K562 (cell line): ENCODE results near the gene WASF1. TPM values are rescaled to one million over a fixed set of nuclear protein-coding genes. Genes with fewer than 3 reads are reported as not detected.
A peak's percentile ranks its signal among the peaks of the same experiment; 100 is the strongest.

Experiments
- ARID2 ChIP-seq: fragments of 450-650 bp; IDR thresholded peaks from 2 replicates; pipeline ENCODE4 v1.6.1; 2017; ENCODE audit warnings: antibody characterized with exemption, mild to moderate bottlenecking
- CC2D1A ChIP-seq: fragments of 450-650 bp; IDR thresholded peaks from 2 replicates; pipeline ENCODE4 v1.6.1; 2017; ENCODE audit warnings: mild to moderate bottlenecking
- CREM ChIP-seq: IDR thresholded peaks from 2 replicates; pipeline ENCODE4 v1.6.1; 2014; ENCODE audit warnings: antibody characterized with exemption, low read depth
- ELF2 ChIP-seq: fragments of 250-450 bp; sonication (Bioruptor Pico); IDR thresholded peaks from 2 replicates; pipeline ENCODE4 v1.5.0; 2021; ENCODE audit warnings: mild to moderate bottlenecking
- ESRRB ChIP-seq: fragments of 250-450 bp; sonication (Bioruptor Pico); IDR thresholded peaks from 2 replicates; pipeline ENCODE4 v1.5.0; 2020; ENCODE audit warnings: mild to moderate bottlenecking, moderate library complexity, borderline replicate concordance
- FOS ChIP-seq: IDR thresholded peaks from 3 replicates; pipeline ENCODE4 v1.6.1; 2011; ENCODE audit not compliant: insufficient read length; ENCODE audit errors: extremely low read depth
- GTF2F1 ChIP-seq: IDR thresholded peaks from 2 replicates; pipeline ENCODE4 v1.6.1; 2011; ENCODE audit warnings: low read depth, low read length, improper control_type of control experiment
- MECOM ChIP-seq: fragments of 250-450 bp; sonication (Bioruptor Pico); IDR thresholded peaks from 2 replicates; pipeline ENCODE4 v1.8.0; 2022; ENCODE audit warnings: inconsistent platforms
- MTA3 ChIP-seq: fragments of 450-650 bp; formaldehyde crosslinking; IDR thresholded peaks from 2 replicates; pipeline ENCODE4 v1.6.1; 2017; ENCODE audit warnings: mild to moderate bottlenecking, borderline replicate concordance
- NEUROD1 ChIP-seq: fragments of 150-350 bp; IDR thresholded peaks from 2 replicates; pipeline ENCODE4 v1.6.1; 2014; ENCODE audit warnings: borderline replicate concordance, low read length, low read depth; ENCODE audit not compliant: partially characterized antibody
- RB1 ChIP-seq: fragments of 450-650 bp; IDR thresholded peaks from 2 replicates; pipeline ENCODE4 v1.6.1; 2017; ENCODE audit warnings: low read depth, mild to moderate bottlenecking
- SMAD3 ChIP-seq: fragments of 450-650 bp; formaldehyde crosslinking; conservative IDR thresholded peaks from 2 replicates; pipeline ENCODE4 v1.4.0; 2020; ENCODE audit warnings: mild to moderate bottlenecking
- SPI1 ChIP-seq: IDR thresholded peaks from 2 replicates; pipeline ENCODE4 v1.6.1; 2011; ENCODE audit warnings: low read depth, low read length, control low read depth, borderline replicate concordance
- ZNF140 ChIP-seq: fragments of 250-450 bp; sonication (Bioruptor Pico); IDR thresholded peaks from 2 replicates; pipeline ENCODE4 v1.8.0; 2021; ENCODE audit warnings: moderate library complexity, mild to moderate bottlenecking, inconsistent platforms
- ZNF274 ChIP-seq: IDR thresholded peaks from 2 replicates; pipeline ENCODE4 v1.6.1; 2011; ENCODE audit warnings: low read depth, mild to moderate bottlenecking, low read length, moderate library complexity, borderline replicate concordance
- polyA plus RNA-seq, 8 experiments: library from polyadenylated mRNA; depleted of rRNA in 4 of 8; stranded (reverse) in 5 of 8; unstranded in 3 of 8; fragments of >200 nt; fragmentation: Nextera tagmentation in 2 of 8; fragmentation: Illumina TruSeq in 1 of 8; extraction: Ambion mirVana in 2 of 8; extraction: Trizol in 1 of 8; gene quantifications; 2 replicates each; pipeline versions ENCODE4 v1.2.1 to v1.2.3, GENCODE V29; 2011 to 2014; ENCODE audit warnings: inconsistent platforms in 1 of 8, missing spikeins in 1 of 8
- total RNA-seq, 7 experiments: library from RNA; depleted of rRNA in 6 of 7; stranded (reverse); fragments of >200 nt in 6 of 7; fragmentation: Illumina TruSeq in 2 of 7; extraction: Trizol in 2 of 7; gene quantifications; 2 replicates each; pipeline versions ENCODE4 v1.2.1 to v1.2.3, GENCODE V29; 2011 to 2021; ENCODE audit warnings: low replicate concordance in 1 of 7
- TF ChIP-seq, protein P1 (sequence below): sonication (generic); formaldehyde crosslinking; IDR thresholded peaks from 2 replicates; pipeline ENCODE4 v1.4.0; 2020; ENCODE audit warnings: mild to moderate bottlenecking, missing genetic modification reagents
- TF ChIP-seq, protein P2 (sequence below): fragments of 200-400 bp; formaldehyde crosslinking; IDR thresholded peaks from 2 replicates; pipeline ENCODE4 v1.6.1; 2017; ENCODE audit warnings: mild to moderate bottlenecking, low read depth, low read length, moderate library complexity
- TF ChIP-seq, protein P3 (sequence below): fragments of 250-450 bp; sonication (Bioruptor Pico); IDR thresholded peaks from 2 replicates; pipeline ENCODE4 v1.5.0; 2022; ENCODE audit warnings: mild to moderate bottlenecking
- TF ChIP-seq, protein P4 (sequence below): conservative IDR thresholded peaks from 2 replicates; pipeline ENCODE4 v1.6.1; 2011; ENCODE audit warnings: low read depth, mild to moderate bottlenecking, low read length; ENCODE audit not compliant: control insufficient read depth
- TF ChIP-seq, protein P5 (sequence below): sonication (generic); formaldehyde crosslinking; IDR thresholded peaks from 2 replicates; pipeline ENCODE4 v1.8.0; 2022; ENCODE audit warnings: mild to moderate bottlenecking, low read depth, missing genetic modification reagents

Gene WASF1
- total and polyA plus RNA-seq, 9 of the 15 experiments (the other 6 are each of a cell fraction or from before 2014, with no cell fraction given) = 2.1 to 18.2 (median 7.4) TPM

DNA sequence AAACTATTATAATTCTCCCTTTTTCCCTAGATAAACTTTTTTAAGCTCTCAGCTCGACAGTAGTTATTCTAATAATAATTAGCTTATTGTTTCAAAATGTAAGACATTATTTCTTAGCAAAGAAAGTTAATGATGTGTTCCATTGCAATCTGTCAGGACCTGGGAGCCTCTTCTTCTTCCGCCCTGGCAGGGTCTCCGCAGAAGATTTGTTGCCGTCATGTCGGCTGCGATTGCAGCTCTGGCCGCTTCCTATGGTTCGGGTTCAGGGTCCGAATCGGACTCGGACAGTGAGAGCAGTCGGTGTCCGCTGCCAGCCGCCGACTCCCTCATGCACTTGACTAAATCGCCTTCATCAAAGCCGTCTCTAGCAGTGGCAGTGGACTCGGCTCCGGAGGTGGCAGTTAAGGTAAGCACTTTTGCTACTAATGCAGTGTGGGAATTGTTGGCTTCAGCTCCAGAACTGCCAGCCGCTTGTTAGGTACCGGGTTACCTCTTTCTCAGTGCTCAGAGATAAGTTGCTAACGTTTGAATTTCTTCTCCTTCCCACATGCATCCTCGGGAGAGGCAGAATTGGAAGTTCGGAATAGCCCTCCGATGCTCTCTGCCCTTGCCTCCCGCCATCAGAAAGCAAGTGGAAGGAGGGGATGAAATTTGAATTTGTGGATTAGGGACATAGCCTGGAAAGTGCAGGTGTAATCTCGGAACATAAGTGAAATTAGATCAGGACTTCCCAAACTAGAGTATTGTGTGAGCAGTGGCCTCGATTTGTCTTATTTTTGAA, 948 bp upstream of the WASF1 start, which contains the start of gene CDC40 (continued):
- TF ChIP-seq, protein P1, sequence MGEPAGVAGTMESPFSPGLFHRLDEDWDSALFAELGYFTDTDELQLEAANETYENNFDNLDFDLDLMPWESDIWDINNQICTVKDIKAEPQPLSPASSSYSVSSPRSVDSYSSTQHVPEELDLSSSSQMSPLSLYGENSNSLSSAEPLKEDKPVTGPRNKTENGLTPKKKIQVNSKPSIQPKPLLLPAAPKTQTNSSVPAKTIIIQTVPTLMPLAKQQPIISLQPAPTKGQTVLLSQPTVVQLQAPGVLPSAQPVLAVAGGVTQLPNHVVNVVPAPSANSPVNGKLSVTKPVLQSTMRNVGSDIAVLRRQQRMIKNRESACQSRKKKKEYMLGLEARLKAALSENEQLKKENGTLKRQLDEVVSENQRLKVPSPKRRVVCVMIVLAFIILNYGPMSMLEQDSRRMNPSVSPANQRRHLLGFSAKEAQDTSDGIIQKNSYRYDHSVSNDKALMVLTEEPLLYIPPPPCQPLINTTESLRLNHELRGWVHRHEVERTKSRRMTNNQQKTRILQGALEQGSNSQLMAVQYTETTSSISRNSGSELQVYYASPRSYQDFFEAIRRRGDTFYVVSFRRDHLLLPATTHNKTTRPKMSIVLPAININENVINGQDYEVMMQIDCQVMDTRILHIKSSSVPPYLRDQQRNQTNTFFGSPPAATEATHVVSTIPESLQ (CRISPR knock-in tag) = no peak
- TF ChIP-seq ZNF274 = no peak
- TF ChIP-seq SMAD3 (CRISPR knock-in tag) = no peak
- no peak for TF ChIP-seq ESRRB
- no peak for TF ChIP-seq CREM
- TF ChIP-seq, protein P2, sequence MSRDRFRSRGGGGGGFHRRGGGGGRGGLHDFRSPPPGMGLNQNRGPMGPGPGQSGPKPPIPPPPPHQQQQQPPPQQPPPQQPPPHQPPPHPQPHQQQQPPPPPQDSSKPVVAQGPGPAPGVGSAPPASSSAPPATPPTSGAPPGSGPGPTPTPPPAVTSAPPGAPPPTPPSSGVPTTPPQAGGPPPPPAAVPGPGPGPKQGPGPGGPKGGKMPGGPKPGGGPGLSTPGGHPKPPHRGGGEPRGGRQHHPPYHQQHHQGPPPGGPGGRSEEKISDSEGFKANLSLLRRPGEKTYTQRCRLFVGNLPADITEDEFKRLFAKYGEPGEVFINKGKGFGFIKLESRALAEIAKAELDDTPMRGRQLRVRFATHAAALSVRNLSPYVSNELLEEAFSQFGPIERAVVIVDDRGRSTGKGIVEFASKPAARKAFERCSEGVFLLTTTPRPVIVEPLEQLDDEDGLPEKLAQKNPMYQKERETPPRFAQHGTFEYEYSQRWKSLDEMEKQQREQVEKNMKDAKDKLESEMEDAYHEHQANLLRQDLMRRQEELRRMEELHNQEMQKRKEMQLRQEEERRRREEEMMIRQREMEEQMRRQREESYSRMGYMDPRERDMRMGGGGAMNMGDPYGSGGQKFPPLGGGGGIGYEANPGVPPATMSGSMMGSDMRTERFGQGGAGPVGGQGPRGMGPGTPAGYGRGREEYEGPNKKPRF = no peak
- TF ChIP-seq ARID2 = no peak
- TF ChIP-seq, protein P3, sequence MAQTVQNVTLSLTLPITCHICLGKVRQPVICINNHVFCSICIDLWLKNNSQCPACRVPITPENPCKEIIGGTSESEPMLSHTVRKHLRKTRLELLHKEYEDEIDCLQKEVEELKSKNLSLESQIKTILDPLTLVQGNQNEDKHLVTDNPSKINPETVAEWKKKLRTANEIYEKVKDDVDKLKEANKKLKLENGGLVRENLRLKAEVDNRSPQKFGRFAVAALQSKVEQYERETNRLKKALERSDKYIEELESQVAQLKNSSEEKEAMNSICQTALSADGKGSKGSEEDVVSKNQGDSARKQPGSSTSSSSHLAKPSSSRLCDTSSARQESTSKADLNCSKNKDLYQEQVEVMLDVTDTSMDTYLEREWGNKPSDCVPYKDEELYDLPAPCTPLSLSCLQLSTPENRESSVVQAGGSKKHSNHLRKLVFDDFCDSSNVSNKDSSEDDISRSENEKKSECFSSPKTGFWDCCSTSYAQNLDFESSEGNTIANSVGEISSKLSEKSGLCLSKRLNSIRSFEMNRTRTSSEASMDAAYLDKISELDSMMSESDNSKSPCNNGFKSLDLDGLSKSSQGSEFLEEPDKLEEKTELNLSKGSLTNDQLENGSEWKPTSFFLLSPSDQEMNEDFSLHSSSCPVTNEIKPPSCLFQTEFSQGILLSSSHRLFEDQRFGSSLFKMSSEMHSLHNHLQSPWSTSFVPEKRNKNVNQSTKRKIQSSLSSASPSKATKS (CRISPR knock-in tag) = no peak
- TF ChIP-seq GTF2F1 = no peak; the same call in 1 of the 2 replicates
- TF ChIP-seq MECOM (CRISPR knock-in tag) = peak; percentile 64
- no peak for TF ChIP-seq NEUROD1
- TF ChIP-seq RB1 = no peak
- no peak for TF ChIP-seq SPI1
- no peak for TF ChIP-seq CC2D1A
- TF ChIP-seq MTA3 = peak; percentile 95
- no peak for TF ChIP-seq ZNF140 (CRISPR knock-in tag)
- TF ChIP-seq FOS = no peak
- TF ChIP-seq ELF2 (CRISPR knock-in tag) = peak; percentile 95
- TF ChIP-seq, protein P4, sequence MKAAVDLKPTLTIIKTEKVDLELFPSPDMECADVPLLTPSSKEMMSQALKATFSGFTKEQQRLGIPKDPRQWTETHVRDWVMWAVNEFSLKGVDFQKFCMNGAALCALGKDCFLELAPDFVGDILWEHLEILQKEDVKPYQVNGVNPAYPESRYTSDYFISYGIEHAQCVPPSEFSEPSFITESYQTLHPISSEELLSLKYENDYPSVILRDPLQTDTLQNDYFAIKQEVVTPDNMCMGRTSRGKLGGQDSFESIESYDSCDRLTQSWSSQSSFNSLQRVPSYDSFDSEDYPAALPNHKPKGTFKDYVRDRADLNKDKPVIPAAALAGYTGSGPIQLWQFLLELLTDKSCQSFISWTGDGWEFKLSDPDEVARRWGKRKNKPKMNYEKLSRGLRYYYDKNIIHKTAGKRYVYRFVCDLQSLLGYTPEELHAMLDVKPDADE = no peak
- TF ChIP-seq, protein P5, sequence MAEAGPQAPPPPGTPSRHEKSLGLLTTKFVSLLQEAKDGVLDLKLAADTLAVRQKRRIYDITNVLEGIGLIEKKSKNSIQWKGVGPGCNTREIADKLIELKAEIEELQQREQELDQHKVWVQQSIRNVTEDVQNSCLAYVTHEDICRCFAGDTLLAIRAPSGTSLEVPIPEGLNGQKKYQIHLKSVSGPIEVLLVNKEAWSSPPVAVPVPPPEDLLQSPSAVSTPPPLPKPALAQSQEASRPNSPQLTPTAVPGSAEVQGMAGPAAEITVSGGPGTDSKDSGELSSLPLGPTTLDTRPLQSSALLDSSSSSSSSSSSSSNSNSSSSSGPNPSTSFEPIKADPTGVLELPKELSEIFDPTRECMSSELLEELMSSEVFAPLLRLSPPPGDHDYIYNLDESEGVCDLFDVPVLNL = no peak
